ENCODE results near the gene RNF148. TPM values are rescaled to one million over a fixed set of nuclear protein-coding genes. Genes with fewer than 3 reads are reported as not detected.
"Not testable (repeated sequence)": the region's sequence is repeated elsewhere in the genome, so short reads cannot be mapped to it uniquely, and the experiment has no call there.

Gene RNF148
- total RNA-seq, 1 donor from 2014 or later = 0.22 TPM

GRCh38 chr7:122692769-122693309, 9.9 kb downstream of the RNF148 start:
- ATAC-seq (no peak), DNase-seq (no peak)
- intact Hi-C loops (cut with micrococcal nuclease) = no loop called here

GRCh38 chr7:122691569-122692235, 11.0 kb downstream of the RNF148 start:
- DNase-seq = no peak
- peak; percentile 49 for ATAC-seq
- intact Hi-C loops (cut with micrococcal nuclease) = no loop called here

GRCh38 chr7:122689346-122690109, 13.2 kb downstream of the RNF148 start:
- ATAC-seq = peak; percentile 10
- no peak for DNase-seq
- intact Hi-C loops (cut with micrococcal nuclease) = no loop called here

GRCh38 chr7:122688400-122688998, 14.2 kb downstream of the RNF148 start:
- peak; percentile 42 for ATAC-seq
- intact Hi-C loops (cut with micrococcal nuclease) = no loop called here
- DNase-seq = no peak

- intact Hi-C loops (cut with micrococcal nuclease) = no loop called here
- ATAC-seq (no peak), DNase-seq (no peak)
Observed at GRCh38 chr7:122686360-122686878, 16.3 kb downstream of the RNF148 start.

- intact Hi-C loops (cut with micrococcal nuclease) = no loop called here
- DNase-seq (no peak), ATAC-seq (no peak)
Observed at GRCh38 chr7:122684504-122684903, 18.2 kb downstream of the RNF148 start.

- intact Hi-C loops (cut with micrococcal nuclease) = no loop called here
- ATAC-seq (peak; percentile 90), DNase-seq (peak; percentile 42)
Observed at GRCh38 chr7:122682815-122683550, 19.7 kb downstream of the RNF148 start.

GRCh38 chr7:122681186-122681585, 21.5 kb downstream of the RNF148 start:
- ATAC-seq; DNase-seq; intact Hi-C loops (cut with micrococcal nuclease): not testable (repeated sequence)

GRCh38 chr7:122679813-122680212, 22.9 kb downstream of the RNF148 start:
- ATAC-seq (no peak), DNase-seq (no peak)
- intact Hi-C loops (cut with micrococcal nuclease) = no loop called here

GRCh38 chr7:122679269-122679709, 23.4 kb downstream of the RNF148 start:
- intact Hi-C loops (cut with micrococcal nuclease); DNase-seq; ATAC-seq: not testable (repeated sequence)

- DNase-seq (no peak), ATAC-seq (no peak)
- intact Hi-C loops (cut with micrococcal nuclease) = no loop called here
Observed at GRCh38 chr7:122677149-122677548, 25.6 kb downstream of the RNF148 start.

GRCh38 chr7:122676466-122676865, 26.3 kb downstream of the RNF148 start:
- DNase-seq (no peak), ATAC-seq (no peak)

GRCh38 chr7:122675621-122676020, 27.1 kb downstream of the RNF148 start:
- DNase-seq = no peak
- intact Hi-C loops (cut with micrococcal nuclease) = no loop called here
- no peak for ATAC-seq

More at GRCh38 chr7:122676466-122676865, 26.3 kb downstream of the RNF148 start:
- intact Hi-C loops (cut with micrococcal nuclease) = no loop called here

GRCh38 chr7:122675011-122675410, 27.7 kb downstream of the RNF148 start:
- ATAC-seq = no peak

GRCh38 chr7:122674502-122674901, 28.2 kb downstream of the RNF148 start:
- ATAC-seq = no peak
- intact Hi-C loops (cut with micrococcal nuclease) = no loop called here
- DNase-seq = no peak

More at GRCh38 chr7:122675011-122675410, 27.7 kb downstream of the RNF148 start:
- intact Hi-C loops (cut with micrococcal nuclease) = no loop called here
- no peak for DNase-seq

- intact Hi-C loops (cut with micrococcal nuclease) = no loop called here
- no peak for DNase-seq
- ATAC-seq = no peak
Observed at GRCh38 chr7:122673951-122674350, 28.8 kb downstream of the RNF148 start.

- ATAC-seq (no peak), DNase-seq (no peak)
- intact Hi-C loops (cut with micrococcal nuclease) = no loop called here
Observed at GRCh38 chr7:122672536-122672935, 30.2 kb downstream of the RNF148 start.

GRCh38 chr7:122663733-122664132, 39.0 kb downstream of the RNF148 start:
- DNase-seq (no peak), ATAC-seq (no peak)
- intact Hi-C loops (cut with micrococcal nuclease) = no loop called here

- intact Hi-C loops (cut with micrococcal nuclease) = no loop called here
- DNase-seq (no peak), ATAC-seq (no peak)
Observed at GRCh38 chr7:122658856-122659255, 43.9 kb downstream of the RNF148 start.
